Effector memory CD8-positive, alpha-beta T cell (primary cell): ENCODE results near the gene SLCO1C1.

Source experiments
- ATAC-seq: fragments of 150-1000 bp; cut with Tn5 transposase; replicated peaks from 2 replicates; pipeline ENCODE4 v1.10.0; 2021; ENCODE audit warnings: mild to moderate bottlenecking, moderate library complexity
- DNase-seq, 3 experiments: peaks; one replicate each; pipeline ENCODE4 v3.0.0; 2021
- H3K27ac Mint-ChIP-seq, 2 donors: one replicate each; pipeline ENCODE4 v1.8.0; 2022; ENCODE audit warnings: mild to moderate bottlenecking in 2 of 2, mixed read lengths in 2 of 2, moderate library complexity in 2 of 2
- H3K27me3 Mint-ChIP-seq, 2 donors: one replicate each; pipeline ENCODE4 v1.8.0; 2022; ENCODE audit warnings: mixed read lengths in 2 of 2
- H3K36me3 Mint-ChIP-seq: one replicate; pipeline ENCODE4 v1.8.0; 2022; ENCODE audit warnings: mild to moderate bottlenecking, moderate library complexity, mixed read lengths; ENCODE audit not compliant: insufficient read depth
- H3K4me1 Mint-ChIP-seq, 2 donors: one replicate each; pipeline ENCODE4 v1.8.0; 2022; ENCODE audit warnings: low read depth in 2 of 2, mixed read lengths in 2 of 2
- H3K4me3 Mint-ChIP-seq, 2 donors: one replicate each; pipeline ENCODE4 v1.8.0; 2022; ENCODE audit warnings: mild to moderate bottlenecking in 2 of 2, mixed read lengths in 2 of 2, moderate library complexity in 2 of 2
- H3K9me3 Mint-ChIP-seq, 2 donors: one replicate each; pipeline ENCODE4 v1.8.0; 2022; ENCODE audit warnings: mixed read lengths in 2 of 2
- total RNA-seq, 9 experiments: gene quantifications; one replicate each; lab custom pipeline; 2026; lab: John Stamatoyannopoulos, UW

The SLCO1C1 gene, protein sequence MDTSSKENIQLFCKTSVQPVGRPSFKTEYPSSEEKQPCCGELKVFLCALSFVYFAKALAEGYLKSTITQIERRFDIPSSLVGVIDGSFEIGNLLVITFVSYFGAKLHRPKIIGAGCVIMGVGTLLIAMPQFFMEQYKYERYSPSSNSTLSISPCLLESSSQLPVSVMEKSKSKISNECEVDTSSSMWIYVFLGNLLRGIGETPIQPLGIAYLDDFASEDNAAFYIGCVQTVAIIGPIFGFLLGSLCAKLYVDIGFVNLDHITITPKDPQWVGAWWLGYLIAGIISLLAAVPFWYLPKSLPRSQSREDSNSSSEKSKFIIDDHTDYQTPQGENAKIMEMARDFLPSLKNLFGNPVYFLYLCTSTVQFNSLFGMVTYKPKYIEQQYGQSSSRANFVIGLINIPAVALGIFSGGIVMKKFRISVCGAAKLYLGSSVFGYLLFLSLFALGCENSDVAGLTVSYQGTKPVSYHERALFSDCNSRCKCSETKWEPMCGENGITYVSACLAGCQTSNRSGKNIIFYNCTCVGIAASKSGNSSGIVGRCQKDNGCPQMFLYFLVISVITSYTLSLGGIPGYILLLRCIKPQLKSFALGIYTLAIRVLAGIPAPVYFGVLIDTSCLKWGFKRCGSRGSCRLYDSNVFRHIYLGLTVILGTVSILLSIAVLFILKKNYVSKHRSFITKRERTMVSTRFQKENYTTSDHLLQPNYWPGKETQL
- 0 reads per million in 9 experiments for total RNA-seq

DNA sequence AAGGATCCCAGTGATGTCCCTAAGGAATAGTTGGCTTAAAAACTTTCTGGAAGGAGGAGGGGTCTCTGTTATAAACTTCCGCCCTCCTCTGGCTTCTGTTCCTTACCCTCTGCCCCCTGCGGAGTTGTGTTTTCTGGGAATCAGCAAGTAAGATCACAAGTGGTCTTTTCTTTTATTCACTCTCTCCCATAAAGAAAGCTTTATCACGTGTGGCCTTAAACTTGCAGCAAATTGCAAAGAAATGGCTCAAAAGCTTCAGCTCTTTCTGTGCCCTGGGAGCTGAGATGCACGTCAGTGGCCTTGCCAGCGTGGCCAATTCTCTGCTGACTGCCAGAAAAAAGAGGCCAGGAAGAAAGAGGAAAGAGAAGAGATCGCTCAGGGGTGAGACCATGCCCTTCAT lies at the start of gene SLCO1C1:
TSS of gene SLCO1C1 (plus strand) at position 101 of the 400 bp plus-strand sequence. CDS start 4,245 bp downstream, outside the sequence.
- Mint-ChIP-seq H3K27me3 (no peaks in the 10 kb centered on the region), H3K9me3 (peaks cover 0 to 4% of the 10 kb centered on the region in 2 donors), H3K4me1 (no peaks in the 10 kb centered on the region), H3K4me3 (no peak within 1 kb of the TSS), H3K27ac (no peak within 1 kb of the TSS), H3K36me3 (no peaks in the 10 kb centered on the region)
- no peak for ATAC-seq
- DNase-seq, result no peak

DNA sequence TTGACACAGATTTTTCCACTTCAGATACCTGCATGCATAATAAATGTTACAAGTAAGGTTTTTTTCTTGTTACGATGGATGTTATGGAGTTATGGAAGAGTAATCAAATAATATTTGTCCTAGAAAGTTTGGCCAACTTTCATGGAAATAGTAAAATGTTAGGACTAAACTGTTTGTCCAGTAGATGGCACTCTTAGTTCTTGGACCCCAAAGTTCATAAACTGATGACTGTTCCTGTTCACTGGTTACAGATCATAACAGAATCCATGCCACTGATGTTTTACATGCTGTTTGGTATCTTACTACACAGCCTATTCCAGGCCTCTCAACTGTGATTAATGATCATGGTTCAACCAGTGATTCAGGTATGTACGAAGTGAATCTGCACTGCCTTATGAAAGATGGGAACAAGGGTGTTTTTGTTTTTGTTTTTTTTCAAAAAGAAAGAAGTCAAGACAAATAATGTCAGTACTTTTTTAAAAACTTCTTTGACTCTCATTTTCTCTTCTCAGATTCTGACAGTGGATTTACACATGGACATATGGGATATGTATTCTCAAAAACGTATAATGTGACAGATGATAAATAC lies 48.8 kb upstream of the SLCO1C1 start:
- no peak for DNase-seq
- H3K4me1 Mint-ChIP-seq, result no peaks in the 10 kb centered on the region

DNA sequence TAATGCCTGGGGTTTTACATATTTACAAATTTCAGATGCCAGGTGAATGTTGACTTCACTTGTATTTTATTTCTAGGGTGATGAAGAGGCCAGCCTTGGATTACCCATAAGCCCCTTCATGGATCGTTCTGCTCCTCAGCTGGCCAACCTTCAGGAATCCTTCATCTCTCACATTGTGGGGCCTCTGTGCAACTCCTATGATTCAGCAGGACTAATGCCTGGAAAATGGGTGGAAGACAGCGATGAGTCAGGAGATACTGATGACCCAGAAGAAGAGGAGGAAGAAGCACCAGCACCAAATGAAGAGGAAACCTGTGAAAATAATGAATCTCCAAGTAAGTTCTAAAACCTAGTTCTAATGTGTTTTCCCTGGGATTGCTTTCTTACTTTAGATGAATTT lies 41.3 kb upstream of the SLCO1C1 start:
- H3K27ac Mint-ChIP-seq, result no peak overlapping the region
- no peaks in the 10 kb centered on the region for H3K27me3 Mint-ChIP-seq
- no peak overlapping the region for H3K4me3 Mint-ChIP-seq
- ATAC-seq (no peak), DNase-seq (no peak)
- H3K36me3 Mint-ChIP-seq, result no peaks in the 10 kb centered on the region
- H3K4me1 Mint-ChIP-seq, result no peaks in the 10 kb centered on the region
- no peaks in the 10 kb centered on the region for H3K9me3 Mint-ChIP-seq

More for the DNA sequence above, 48.8 kb upstream of the SLCO1C1 start:
- H3K27ac Mint-ChIP-seq, result no peak overlapping the region
- ATAC-seq, result no peak
- no peaks in the 10 kb centered on the region for H3K27me3 Mint-ChIP-seq
- no peaks in the 10 kb centered on the region for H3K36me3 Mint-ChIP-seq
- H3K4me3 Mint-ChIP-seq, result no peak overlapping the region
- H3K9me3 Mint-ChIP-seq, result no peaks in the 10 kb centered on the region

DNA sequence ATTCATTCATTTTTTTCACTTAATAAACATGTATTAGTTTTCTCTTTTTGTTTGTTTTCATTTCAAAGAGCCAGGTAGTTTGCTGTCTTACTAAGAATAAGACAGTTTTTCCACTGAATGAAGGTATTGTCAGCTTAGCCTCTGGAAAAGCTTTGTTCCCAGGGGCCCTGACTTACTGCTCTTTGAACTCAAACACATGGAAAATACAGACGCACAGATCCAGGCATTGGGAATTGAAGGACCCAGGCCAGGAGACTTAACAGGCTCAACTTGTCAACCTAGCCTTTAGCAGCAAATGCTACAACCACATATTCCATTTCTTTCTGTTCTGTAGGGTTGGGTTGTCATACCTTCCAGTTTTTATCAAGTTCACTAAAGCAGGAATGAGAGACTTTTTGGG lies 38.5 kb upstream of the SLCO1C1 start:
- H3K27ac Mint-ChIP-seq, result no peak overlapping the region
- no peaks in the 10 kb centered on the region for H3K36me3 Mint-ChIP-seq
- DNase-seq, result no peak
- no peak overlapping the region for H3K4me3 Mint-ChIP-seq
- ATAC-seq, result no peak
- H3K9me3 Mint-ChIP-seq, result peaks cover 7 to 11% of the 10 kb centered on the region in 2 donors
- no peaks in the 10 kb centered on the region for H3K27me3 Mint-ChIP-seq
- no peaks in the 10 kb centered on the region for H3K4me1 Mint-ChIP-seq

DNA sequence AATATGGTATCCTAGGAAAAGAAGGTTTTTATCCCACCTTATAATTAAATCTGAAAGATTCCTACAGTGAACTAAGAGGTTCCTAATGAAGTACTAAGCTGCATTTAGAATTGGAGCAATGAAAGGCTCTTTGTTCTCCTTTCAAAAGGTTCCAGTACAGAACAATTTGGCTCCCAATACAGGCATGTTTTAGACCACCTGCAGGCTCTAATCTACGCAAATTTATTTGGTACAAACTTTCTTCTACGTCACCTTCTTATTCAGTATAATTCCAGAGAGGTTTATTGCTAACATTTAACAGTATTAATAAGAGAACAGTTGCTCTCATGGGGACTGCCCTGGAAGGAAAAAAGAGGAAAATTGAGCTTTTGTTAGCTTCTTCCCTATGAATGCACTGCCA lies 37.6 kb upstream of the SLCO1C1 start:
- Mint-ChIP-seq H3K4me3 (no peak overlapping the region), H3K36me3 (no peaks in the 10 kb centered on the region), H3K4me1 (no peaks in the 10 kb centered on the region), H3K9me3 (peaks cover 9 to 11% of the 10 kb centered on the region in 2 donors), H3K27me3 (no peaks in the 10 kb centered on the region), H3K27ac (no peak overlapping the region)
- DNase-seq (no peak), ATAC-seq (no peak)

DNA sequence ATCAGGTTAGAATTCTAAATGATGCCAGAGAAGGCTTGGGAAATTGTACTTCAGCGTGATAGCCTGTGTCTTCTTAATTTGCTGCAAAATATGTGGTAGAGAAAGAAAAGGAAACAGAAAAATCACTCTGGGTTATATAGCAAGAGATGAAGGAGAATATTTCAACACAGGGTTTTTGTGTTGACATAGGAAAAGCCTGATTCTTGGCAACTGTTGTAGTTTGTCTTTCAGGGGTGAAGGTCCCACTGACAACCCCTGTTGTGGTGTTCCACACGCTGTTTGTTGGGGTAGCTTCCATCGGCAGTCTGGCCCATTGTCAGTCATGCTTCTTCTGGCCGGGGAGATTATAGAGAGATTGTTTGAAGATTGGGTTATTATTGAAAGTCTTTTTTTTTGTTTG lies 13.8 kb upstream of the SLCO1C1 start:
- Mint-ChIP-seq H3K9me3 (peaks cover 0 to 3% of the 10 kb centered on the region in 2 donors), H3K4me1 (no peaks in the 10 kb centered on the region), H3K27me3 (no peaks in the 10 kb centered on the region), H3K36me3 (no peaks in the 10 kb centered on the region), H3K27ac (no peak overlapping the region), H3K4me3 (no peak overlapping the region)
- ATAC-seq (no peak), DNase-seq (no peak)

DNA sequence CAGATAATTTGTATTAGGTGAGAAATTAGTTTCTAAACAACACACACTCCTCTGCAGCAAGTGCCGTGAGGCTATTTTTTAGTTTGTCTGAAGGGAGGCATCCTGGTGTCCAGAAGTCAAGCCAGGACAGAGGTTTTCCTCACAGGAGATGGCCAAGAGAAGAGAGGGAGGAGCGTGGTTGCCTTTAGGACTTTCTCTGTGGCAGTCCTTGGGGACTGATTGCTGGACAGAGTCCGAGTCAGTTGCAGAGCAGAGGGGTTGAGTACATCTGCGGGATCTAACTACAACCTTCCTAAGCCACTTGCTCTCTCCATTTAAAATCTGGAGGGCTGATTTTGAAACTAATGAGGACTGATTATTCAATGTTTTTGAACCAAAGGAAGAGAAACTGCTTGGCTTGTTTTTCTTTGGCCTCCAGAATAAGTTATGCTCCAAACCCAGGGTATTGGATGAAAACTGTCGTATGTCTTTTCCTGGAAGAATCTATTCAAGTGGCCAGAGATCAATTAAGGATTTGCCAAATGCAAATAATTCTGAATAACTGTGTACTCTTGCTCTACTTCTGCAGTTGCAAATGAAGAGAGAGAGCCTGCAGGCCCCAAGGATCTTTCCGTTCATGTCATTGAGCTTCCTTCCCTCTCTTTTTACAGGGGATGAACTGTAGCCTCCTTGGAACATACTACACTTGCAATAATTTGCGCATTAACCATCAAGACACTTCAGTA lies 1.2 kb downstream of the SLCO1C1 start:
- H3K4me3 Mint-ChIP-seq, result no peak overlapping the region
- no peak for ATAC-seq
- H3K9me3 Mint-ChIP-seq, result peaks cover 0 to 4% of the 10 kb centered on the region in 2 donors
- DNase-seq, result no peak
- H3K4me1 Mint-ChIP-seq, result no peaks in the 10 kb centered on the region
- no peak overlapping the region for H3K27ac Mint-ChIP-seq
- H3K27me3 Mint-ChIP-seq, result no peaks in the 10 kb centered on the region
- no peaks in the 10 kb centered on the region for H3K36me3 Mint-ChIP-seq

DNA sequence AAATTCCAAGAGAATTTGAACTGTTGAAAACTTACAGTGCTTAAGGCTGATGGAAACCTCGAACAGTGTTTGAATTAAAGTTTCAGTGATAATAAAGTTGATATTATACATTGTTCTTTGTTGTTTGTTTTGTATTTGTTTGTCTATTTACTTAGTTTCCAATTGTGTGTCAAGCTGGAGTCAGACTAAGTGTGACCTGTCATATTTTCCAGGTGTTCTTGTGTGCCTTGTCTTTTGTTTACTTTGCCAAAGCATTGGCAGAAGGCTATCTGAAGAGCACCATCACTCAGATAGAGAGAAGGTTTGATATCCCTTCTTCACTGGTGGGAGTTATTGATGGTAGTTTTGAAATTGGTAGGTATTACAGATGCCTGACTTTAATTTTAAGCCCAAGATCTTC lies 6.0 kb downstream of the SLCO1C1 start:
- no peak for ATAC-seq
- Mint-ChIP-seq H3K4me1 (no peaks in the 10 kb centered on the region), H3K27me3 (no peaks in the 10 kb centered on the region), H3K27ac (no peak overlapping the region), H3K36me3 (no peaks in the 10 kb centered on the region), H3K9me3 (no peaks in the 10 kb centered on the region), H3K4me3 (no peak overlapping the region)
- no peak for DNase-seq

DNA sequence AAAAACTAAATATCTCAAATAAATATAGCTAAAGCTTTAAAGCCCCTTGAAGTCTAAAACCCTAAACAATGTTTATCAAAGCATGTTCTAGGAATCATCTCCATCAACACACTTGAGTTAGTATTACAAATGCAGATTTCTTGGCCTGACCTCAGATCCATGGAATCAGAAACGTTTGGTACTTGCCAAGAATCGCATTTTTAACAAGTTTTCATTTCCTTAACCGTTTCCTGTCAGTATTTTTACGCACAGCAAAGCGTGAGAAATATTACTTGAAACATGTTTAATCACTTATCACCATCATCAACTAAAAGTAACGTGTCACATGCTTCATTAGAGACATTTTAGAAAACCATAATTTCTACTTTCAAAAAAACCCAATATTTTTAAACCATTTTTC lies 9.7 kb downstream of the SLCO1C1 start:
- no peaks in the 10 kb centered on the region for H3K4me1 Mint-ChIP-seq

DNA sequence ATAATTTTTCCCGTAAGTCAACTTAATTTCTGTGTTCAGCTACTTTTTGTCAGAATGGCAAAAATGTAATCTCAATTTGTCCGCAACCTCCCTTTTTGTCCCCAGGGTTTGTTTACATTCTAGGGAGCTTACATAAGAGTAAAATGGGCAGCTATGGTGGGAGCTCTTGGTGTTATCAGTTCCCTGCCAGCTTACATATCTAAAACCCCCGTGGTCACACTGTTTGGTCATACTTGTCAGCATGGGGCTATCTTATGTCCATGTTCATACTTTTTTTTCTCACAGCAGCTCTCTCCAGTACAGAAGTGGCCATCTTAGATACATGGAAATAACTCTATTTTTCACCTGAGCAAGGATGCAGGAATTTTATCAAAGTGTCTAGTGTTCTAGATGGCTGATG lies 16.7 kb downstream of the SLCO1C1 start:
- H3K27ac Mint-ChIP-seq, result no peak overlapping the region
- ATAC-seq, result no peak
- no peak overlapping the region for H3K4me3 Mint-ChIP-seq
- H3K9me3 Mint-ChIP-seq, result peaks cover 5 to 7% of the 10 kb centered on the region in 2 donors
- no peaks in the 10 kb centered on the region for H3K36me3 Mint-ChIP-seq
- no peaks in the 10 kb centered on the region for H3K27me3 Mint-ChIP-seq
- no peaks in the 10 kb centered on the region for H3K4me1 Mint-ChIP-seq
- no peak for DNase-seq

More for the DNA sequence above, 9.7 kb downstream of the SLCO1C1 start:
- Mint-ChIP-seq H3K27ac (no peak overlapping the region), H3K4me3 (no peak overlapping the region), H3K27me3 (no peaks in the 10 kb centered on the region), H3K36me3 (no peaks in the 10 kb centered on the region), H3K9me3 (peaks cover 0 to 7% of the 10 kb centered on the region in 2 donors)
- DNase-seq, result no peak
- no peak for ATAC-seq

DNA sequence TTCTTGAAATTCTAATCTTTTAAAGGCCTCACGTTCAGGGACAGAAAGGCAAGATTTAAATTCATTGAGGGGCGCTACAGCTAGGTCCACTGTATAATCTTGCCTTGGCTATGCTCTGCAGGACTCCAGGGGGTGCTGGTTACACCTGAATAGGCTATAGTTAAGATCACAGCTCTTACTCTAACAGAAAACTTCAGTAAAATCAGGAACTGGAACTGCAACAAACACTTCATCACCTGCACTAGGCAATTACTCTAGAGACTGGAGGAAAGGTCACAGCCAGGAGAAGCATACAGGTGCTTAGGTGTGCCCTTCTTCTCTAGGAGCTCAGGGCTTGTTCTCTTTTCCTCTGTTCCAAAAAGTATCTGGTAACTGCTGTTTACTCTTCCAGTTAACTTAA lies 20.9 kb downstream of the SLCO1C1 start:
- DNase-seq (no peak), ATAC-seq (no peak)
- no peaks in the 10 kb centered on the region for H3K36me3 Mint-ChIP-seq
- no peak overlapping the region for H3K4me3 Mint-ChIP-seq
- no peak overlapping the region for H3K27ac Mint-ChIP-seq
- no peaks in the 10 kb centered on the region for H3K27me3 Mint-ChIP-seq
- H3K9me3 Mint-ChIP-seq, result peaks cover 0 to 7% of the 10 kb centered on the region in 2 donors
- H3K4me1 Mint-ChIP-seq, result no peaks in the 10 kb centered on the region

DNA sequence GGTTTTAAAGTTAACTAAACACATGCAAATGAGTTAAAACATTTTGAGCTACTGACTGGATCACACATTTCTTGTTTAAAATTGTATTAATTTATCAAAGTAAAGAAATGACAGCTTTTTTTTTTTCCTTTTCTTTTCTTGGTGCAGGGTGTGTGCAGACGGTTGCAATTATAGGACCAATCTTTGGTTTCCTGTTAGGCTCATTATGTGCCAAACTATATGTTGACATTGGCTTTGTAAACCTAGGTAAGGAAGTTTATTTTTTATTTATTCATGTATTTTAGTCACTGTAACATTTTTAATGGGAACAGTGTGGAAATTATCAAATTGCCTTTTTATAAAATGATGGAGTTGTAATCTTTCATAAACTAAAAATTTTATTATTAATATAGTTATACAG lies 21.9 kb downstream of the SLCO1C1 start:
- Mint-ChIP-seq H3K9me3 (peaks cover 0 to 5% of the 10 kb centered on the region in 2 donors), H3K36me3 (no peaks in the 10 kb centered on the region), H3K4me1 (no peaks in the 10 kb centered on the region), H3K4me3 (no peak overlapping the region), H3K27ac (no peak overlapping the region), H3K27me3 (no peaks in the 10 kb centered on the region)
- ATAC-seq, result no peak
- no peak for DNase-seq

DNA sequence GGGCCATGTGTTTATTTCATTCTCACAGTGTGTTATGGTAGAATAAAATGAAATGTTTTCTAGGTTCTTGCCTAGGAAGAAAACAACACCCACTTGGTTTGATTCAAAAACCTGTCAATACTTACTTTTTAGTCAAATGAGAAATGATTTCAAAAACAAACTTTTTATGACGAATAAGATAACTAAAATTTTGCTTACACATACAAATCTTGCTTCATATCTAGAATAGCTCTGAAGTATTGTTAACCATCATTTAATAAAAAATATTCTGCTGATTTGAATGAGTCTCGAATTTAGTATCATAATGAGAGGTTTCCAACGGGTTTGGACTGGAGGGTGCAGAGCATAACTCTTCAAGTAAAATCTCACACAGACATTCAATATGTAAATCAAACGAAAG lies 23.2 kb downstream of the SLCO1C1 start:
- Mint-ChIP-seq H3K4me1 (no peaks in the 10 kb centered on the region), H3K9me3 (peaks cover 0 to 5% of the 10 kb centered on the region in 2 donors), H3K27ac (no peak overlapping the region), H3K36me3 (no peaks in the 10 kb centered on the region), H3K27me3 (no peaks in the 10 kb centered on the region), H3K4me3 (no peak overlapping the region)
- no peak for ATAC-seq
- no peak for DNase-seq
